Liver (tissue), 9 donors: ENCODE measurements around the gene SYNDIG1. TPM values are rescaled to one million over a fixed set of nuclear protein-coding genes. Genes with fewer than 3 reads are reported as not detected.

Experiments used
- DNase-seq: peaks from one replicate; pipeline ENCODE4 v3.0.0-alpha.2; 2017; ENCODE audit warnings: low spot score
- H3K27ac ChIP-seq, 2 donors: one replicate each; pipeline ENCODE4 v1.7.0; 2013; ENCODE audit warnings: inconsistent platforms in 2 of 2, low read length in 2 of 2, control low read depth in 1 of 2, low read depth in 1 of 2, mild to moderate bottlenecking in 1 of 2
- H3K27me3 ChIP-seq, 4 donors: one replicate each; pipeline versions ENCODE4 v1.6.1 to v1.7.0; 2013; ENCODE audit warnings: low read length in 3 of 4, inconsistent platforms in 1 of 4, mild to moderate bottlenecking in 1 of 4, moderate library complexity in 1 of 4; ENCODE audit not compliant: control insufficient read depth in 4 of 4, insufficient read depth in 4 of 4
- H3K36me3 ChIP-seq, 4 donors: one replicate each; pipeline versions ENCODE4 v1.6.1 to v1.7.0; 2013; ENCODE audit warnings: low read length in 3 of 4, mild to moderate bottlenecking in 3 of 4, low read depth in 1 of 4, moderate library complexity in 1 of 4; ENCODE audit not compliant: control insufficient read depth in 4 of 4, insufficient read depth in 3 of 4
- H3K4me1 ChIP-seq, 4 donors: one replicate each; pipeline versions ENCODE4 v1.6.1 to v1.7.0; 2013; ENCODE audit warnings: low read length in 3 of 4, mild to moderate bottlenecking in 3 of 4, moderate library complexity in 1 of 4; ENCODE audit not compliant: control insufficient read depth in 4 of 4, insufficient read depth in 4 of 4
- H3K4me3 ChIP-seq, 3 donors: one replicate each; pipeline versions ENCODE4 v1.6.1 to v1.7.0; 2013; ENCODE audit warnings: low read length in 3 of 3, control low read depth in 1 of 3, low read depth in 1 of 3, mild to moderate bottlenecking in 1 of 3
- H3K9ac ChIP-seq, 2 donors: one replicate each; pipeline ENCODE4 v1.7.0; 2013; ENCODE audit warnings: low read length in 2 of 2, mild to moderate bottlenecking in 2 of 2, moderate library complexity in 2 of 2, control low read depth in 1 of 2, low read depth in 1 of 2
- H3K9me3 ChIP-seq, 4 donors: one replicate each; pipeline versions ENCODE4 v1.6.1 to v1.7.0; 2013; ENCODE audit warnings: low read length in 3 of 4; ENCODE audit not compliant: control insufficient read depth in 4 of 4
- EGR1 ChIP-seq, 2 donors: IDR thresholded peaks; 2 replicates each; pipeline ENCODE4 v1.6.1; 2016 to 2018; ENCODE audit warnings: antibody characterized with exemption in 2 of 2, low read depth in 2 of 2
- FOXA1 ChIP-seq: IDR thresholded peaks from 2 replicates; pipeline ENCODE4 v1.6.1; 2016; ENCODE audit warnings: antibody characterized with exemption
- FOXA2 ChIP-seq: IDR thresholded peaks from 2 replicates; pipeline ENCODE4 v1.6.1; 2016; ENCODE audit warnings: antibody characterized with exemption
- GABPA ChIP-seq, 2 donors: IDR thresholded peaks in 1 of 2; conservative IDR thresholded peaks in 1 of 2; 2 replicates each; pipeline ENCODE4 v1.6.1; 2016; ENCODE audit warnings: antibody characterized with exemption in 2 of 2, mild to moderate bottlenecking in 1 of 2, moderate library complexity in 1 of 2
- HNF4A ChIP-seq, 2 donors: conservative IDR thresholded peaks; 2 replicates each; pipeline ENCODE4 v1.6.1; 2016; ENCODE audit warnings: antibody characterized with exemption in 2 of 2, mild to moderate bottlenecking in 2 of 2
- HNF4G ChIP-seq: IDR thresholded peaks from 2 replicates; pipeline ENCODE4 v1.6.1; 2016; ENCODE audit warnings: antibody characterized with exemption
- JUND ChIP-seq, 2 donors: IDR thresholded peaks; 2 replicates each; pipeline ENCODE4 v1.6.1; 2016; ENCODE audit warnings: antibody characterized with exemption in 2 of 2
- NR2F2 ChIP-seq: IDR thresholded peaks from 2 replicates; pipeline ENCODE4 v1.6.1; 2016; ENCODE audit warnings: antibody characterized with exemption
- RAD21 ChIP-seq, 2 donors: IDR thresholded peaks; 2 replicates each; pipeline ENCODE4 v1.6.1; 2016; ENCODE audit warnings: antibody characterized with exemption in 2 of 2, mild to moderate bottlenecking in 2 of 2
- RXRA ChIP-seq, 2 donors: IDR thresholded peaks; 2 replicates each; pipeline ENCODE4 v1.6.1; 2017 to 2018; ENCODE audit warnings: antibody characterized with exemption in 2 of 2, mild to moderate bottlenecking in 1 of 2
- SP1 ChIP-seq: IDR thresholded peaks from 2 replicates; pipeline ENCODE4 v1.6.1; 2018; ENCODE audit warnings: antibody characterized with exemption, mild to moderate bottlenecking
- YY1 ChIP-seq: IDR thresholded peaks from 2 replicates; pipeline ENCODE4 v1.6.1; 2016; ENCODE audit warnings: antibody characterized with exemption, mild to moderate bottlenecking
- WGBS: extraction: QIAGEN DNeasy Blood & Tissue Kit; methylation state at CpG from one replicate; pipeline ENCODE4 v1.1.7; 2013; 5-methylcytosine and 5-hydroxymethylcytosine counted together
- polyA plus RNA-seq, 2 donors: library from polyadenylated mRNA; stranded (reverse) in 1 of 2; unstranded in 1 of 2; fragments of 200-250 nt in 1 of 2; fragments of >200 nt in 1 of 2; fragmentation: Nextera tagmentation in 1 of 2; extraction: Ambion mirVana in 1 of 2; gene quantifications; one replicate each; pipeline versions ENCODE4 v1.2.1 to v1.2.3, GENCODE V29; 2013 to 2015
- total RNA-seq, 2 donors: library from RNA; depleted of rRNA; stranded (reverse); fragments of >200 nt; gene quantifications; one replicate each; pipeline ENCODE4 v1.2.3, GENCODE V29; 2014
- TF ChIP-seq, protein P1 (sequence below): IDR thresholded peaks from 2 replicates; pipeline ENCODE4 v1.6.1; 2016; ENCODE audit warnings: antibody characterized with exemption
- TF ChIP-seq, protein P2 (sequence below): IDR thresholded peaks from 2 replicates; pipeline ENCODE4 v1.6.1; 2016; ENCODE audit warnings: antibody characterized with exemption, mild to moderate bottlenecking
- TF ChIP-seq, protein P3 (sequence below): IDR thresholded peaks from 2 replicates; pipeline ENCODE4 v1.6.1; 2016; ENCODE audit warnings: antibody characterized with exemption
- TF ChIP-seq, protein P4 (sequence below): IDR thresholded peaks from 2 replicates; pipeline ENCODE4 v1.6.1; 2016; ENCODE audit warnings: antibody characterized with exemption
- donor health status: healthy.
- donor health status: healthy.
- donor health status: healthy.
- donor health status: healthy.
- donor health status: healthy.

Gene SYNDIG1
- total and polyA plus RNA-seq, 4 donors: 0.05 to 0.08 TPM; not detected in 2

DNA sequence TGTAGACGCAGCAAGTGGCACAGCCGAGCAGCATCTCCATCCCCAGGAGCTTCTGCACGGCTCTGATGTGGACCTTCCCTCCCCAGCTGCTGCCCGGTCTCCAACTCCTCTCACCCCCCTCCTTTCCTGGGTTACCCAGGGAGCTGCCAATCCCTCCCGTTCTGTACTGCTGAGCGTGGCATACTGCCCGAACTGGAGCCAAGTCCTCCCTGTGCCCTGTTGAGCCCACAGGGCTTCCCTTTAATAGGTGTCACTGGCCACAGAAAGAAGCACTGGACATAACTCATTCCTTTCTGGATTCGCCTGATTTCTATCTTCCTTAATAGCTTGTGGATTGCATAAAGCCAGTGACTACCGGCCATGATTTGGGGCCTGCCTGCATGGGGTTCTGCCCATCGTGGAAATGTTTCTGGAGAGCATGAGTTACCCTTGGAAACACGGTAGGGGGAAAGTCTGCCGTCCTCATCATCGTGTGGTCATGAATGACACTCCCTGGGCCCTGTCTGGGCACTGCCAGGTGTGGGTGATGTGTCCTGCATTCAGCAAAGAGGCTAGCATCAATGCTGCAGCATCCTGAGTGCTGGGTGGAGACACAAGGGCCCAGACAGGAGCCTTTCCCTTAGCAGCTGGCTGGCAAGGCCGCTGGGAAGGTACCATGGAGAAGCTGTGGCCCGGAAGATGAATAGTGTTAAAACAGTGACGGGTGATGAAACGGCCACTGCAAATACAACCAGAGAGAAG lies 189.7 kb downstream of the SYNDIG1 start (continued):
- TF ChIP-seq, protein P1, sequence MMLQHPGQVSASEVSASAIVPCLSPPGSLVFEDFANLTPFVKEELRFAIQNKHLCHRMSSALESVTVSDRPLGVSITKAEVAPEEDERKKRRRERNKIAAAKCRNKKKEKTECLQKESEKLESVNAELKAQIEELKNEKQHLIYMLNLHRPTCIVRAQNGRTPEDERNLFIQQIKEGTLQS: no peak
- no peak for TF ChIP-seq GABPA (IDR thresholded peaks at IDR 0.05 in 1 of 2, conservative IDR thresholded peaks at IDR 0.05 in 1 of 2)
- TF ChIP-seq HNF4G: no peak
- no peak for TF ChIP-seq HNF4A (conservative IDR thresholded peaks at IDR 0.05)
- no peak for TF ChIP-seq SP1
- no peak for TF ChIP-seq FOXA1

DNA sequence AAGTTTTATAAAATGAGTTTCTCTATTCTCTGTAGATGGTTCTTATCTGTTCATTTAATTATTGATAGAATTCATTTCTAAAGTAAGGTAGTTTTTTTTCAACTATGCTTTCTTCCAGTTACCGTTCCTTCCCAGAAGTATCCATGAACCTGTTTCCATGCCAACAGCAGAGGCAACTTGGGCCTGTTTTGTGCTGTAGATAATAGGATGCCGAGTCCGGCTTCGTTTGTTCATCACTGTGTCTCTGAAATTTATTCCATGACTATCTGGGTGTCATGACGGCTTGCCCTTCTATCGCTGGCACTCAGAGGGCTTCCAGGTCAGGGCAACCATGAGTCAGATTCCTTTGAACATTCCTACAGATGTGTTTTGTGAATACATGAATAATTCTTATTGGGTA lies 190.4 kb downstream of the SYNDIG1 start:
- no peaks in the 10 kb centered on the region for H3K4me1 ChIP-seq
- H3K27me3 ChIP-seq: peaks cover 0 to 3% (median 0%) of the 10 kb centered on the region in 4 donors
- WGBS: 88% methylated on average over 6 of the region's 6 CpGs
- no peak overlapping the region for H3K9ac ChIP-seq
- no peaks in the 10 kb centered on the region for H3K36me3 ChIP-seq
- no peak for DNase-seq
- H3K27ac ChIP-seq: no peak overlapping the region
- no peak overlapping the region for H3K4me3 ChIP-seq
- H3K9me3 ChIP-seq: no peaks in the 10 kb centered on the region
- TF ChIP-seq NR2F2 (no peak), RAD21 (IDR thresholded peaks at IDR 0.05) (no peak), EGR1 (IDR thresholded peaks at IDR 0.05; ENCODE audit: low read depth in 2 of 2) (no peak), HNF4A (conservative IDR thresholded peaks at IDR 0.05) (no peak), FOXA2 (no peak), SP1 (no peak), RXRA (IDR thresholded peaks at IDR 0.05) (no peak), FOXA1 (no peak), HNF4G (no peak), GABPA (IDR thresholded peaks at IDR 0.05 in 1 of 2, conservative IDR thresholded peaks at IDR 0.05 in 1 of 2) (no peak), YY1 (no peak), JUND (IDR thresholded peaks at IDR 0.05) (no peak)
- TF ChIP-seq, protein P2, sequence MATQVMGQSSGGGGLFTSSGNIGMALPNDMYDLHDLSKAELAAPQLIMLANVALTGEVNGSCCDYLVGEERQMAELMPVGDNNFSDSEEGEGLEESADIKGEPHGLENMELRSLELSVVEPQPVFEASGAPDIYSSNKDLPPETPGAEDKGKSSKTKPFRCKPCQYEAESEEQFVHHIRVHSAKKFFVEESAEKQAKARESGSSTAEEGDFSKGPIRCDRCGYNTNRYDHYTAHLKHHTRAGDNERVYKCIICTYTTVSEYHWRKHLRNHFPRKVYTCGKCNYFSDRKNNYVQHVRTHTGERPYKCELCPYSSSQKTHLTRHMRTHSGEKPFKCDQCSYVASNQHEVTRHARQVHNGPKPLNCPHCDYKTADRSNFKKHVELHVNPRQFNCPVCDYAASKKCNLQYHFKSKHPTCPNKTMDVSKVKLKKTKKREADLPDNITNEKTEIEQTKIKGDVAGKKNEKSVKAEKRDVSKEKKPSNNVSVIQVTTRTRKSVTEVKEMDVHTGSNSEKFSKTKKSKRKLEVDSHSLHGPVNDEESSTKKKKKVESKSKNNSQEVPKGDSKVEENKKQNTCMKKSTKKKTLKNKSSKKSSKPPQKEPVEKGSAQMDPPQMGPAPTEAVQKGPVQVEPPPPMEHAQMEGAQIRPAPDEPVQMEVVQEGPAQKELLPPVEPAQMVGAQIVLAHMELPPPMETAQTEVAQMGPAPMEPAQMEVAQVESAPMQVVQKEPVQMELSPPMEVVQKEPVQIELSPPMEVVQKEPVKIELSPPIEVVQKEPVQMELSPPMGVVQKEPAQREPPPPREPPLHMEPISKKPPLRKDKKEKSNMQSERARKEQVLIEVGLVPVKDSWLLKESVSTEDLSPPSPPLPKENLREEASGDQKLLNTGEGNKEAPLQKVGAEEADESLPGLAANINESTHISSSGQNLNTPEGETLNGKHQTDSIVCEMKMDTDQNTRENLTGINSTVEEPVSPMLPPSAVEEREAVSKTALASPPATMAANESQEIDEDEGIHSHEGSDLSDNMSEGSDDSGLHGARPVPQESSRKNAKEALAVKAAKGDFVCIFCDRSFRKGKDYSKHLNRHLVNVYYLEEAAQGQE: no peak
- TF ChIP-seq, protein P3, sequence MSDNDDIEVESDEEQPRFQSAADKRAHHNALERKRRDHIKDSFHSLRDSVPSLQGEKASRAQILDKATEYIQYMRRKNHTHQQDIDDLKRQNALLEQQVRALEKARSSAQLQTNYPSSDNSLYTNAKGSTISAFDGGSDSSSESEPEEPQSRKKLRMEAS: no peak
- TF ChIP-seq, protein P4, sequence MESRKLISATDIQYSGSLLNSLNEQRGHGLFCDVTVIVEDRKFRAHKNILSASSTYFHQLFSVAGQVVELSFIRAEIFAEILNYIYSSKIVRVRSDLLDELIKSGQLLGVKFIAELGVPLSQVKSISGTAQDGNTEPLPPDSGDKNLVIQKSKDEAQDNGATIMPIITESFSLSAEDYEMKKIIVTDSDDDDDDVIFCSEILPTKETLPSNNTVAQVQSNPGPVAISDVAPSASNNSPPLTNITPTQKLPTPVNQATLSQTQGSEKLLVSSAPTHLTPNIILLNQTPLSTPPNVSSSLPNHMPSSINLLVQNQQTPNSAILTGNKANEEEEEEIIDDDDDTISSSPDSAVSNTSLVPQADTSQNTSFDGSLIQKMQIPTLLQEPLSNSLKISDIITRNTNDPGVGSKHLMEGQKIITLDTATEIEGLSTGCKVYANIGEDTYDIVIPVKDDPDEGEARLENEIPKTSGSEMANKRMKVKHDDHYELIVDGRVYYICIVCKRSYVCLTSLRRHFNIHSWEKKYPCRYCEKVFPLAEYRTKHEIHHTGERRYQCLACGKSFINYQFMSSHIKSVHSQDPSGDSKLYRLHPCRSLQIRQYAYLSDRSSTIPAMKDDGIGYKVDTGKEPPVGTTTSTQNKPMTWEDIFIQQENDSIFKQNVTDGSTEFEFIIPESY: no peak
- TF ChIP-seq, protein P1: no peak
